GM12878 (cell line): ENCODE data around the gene DDAH1. TPM values are rescaled to one million over a fixed set of nuclear protein-coding genes. Genes with fewer than 3 reads are reported as not detected.

Experiments
- ATAC-seq: fragments of 200-7000 bp; cut with Tn5 transposase; 3 replicates; pipeline ENCODE4 v1.9.1; 2020; ENCODE audit warnings: mild to moderate bottlenecking, moderate library complexity
- BruUV-seq: library from RNA; stranded (reverse); fragments of 400-500 nt; replicated peaks from 2 replicates; lab custom pipeline; 2021; lab: Mats Ljungman, UMichigan
- CTCF ChIA-PET: fragments of 300-600 bp; sonication (Branson Sonifier 250); formaldehyde crosslinking; extraction: SDS; loops from one replicate; lab custom pipeline; 2021; ENCODE audit warnings: inconsistent platforms; lab: Yijun Ruan, JAX
- POLR2A ChIA-PET: fragments of 350-600 bp; formaldehyde crosslinking; extraction: SDS; loops from one replicate; lab custom pipeline; 2021; ENCODE audit warnings: inconsistent platforms; lab: Charles Lee
- RAD21 ChIA-PET: fragments of 300-600 bp; sonication (Branson Sonifier 250); formaldehyde crosslinking; loops from one replicate; lab custom pipeline; 2023; ENCODE audit warnings: antibody characterized with exemption; ENCODE audit not compliant: unreplicated experiment; lab: Charles Lee
- SMC1A ChIA-PET: fragments of 300-600 bp; sonication (Branson Sonifier 250); formaldehyde crosslinking; loops from one replicate; lab custom pipeline; 2023; ENCODE audit not compliant: unreplicated experiment, uncharacterized antibody; lab: Charles Lee
- DNase-seq: peaks from one replicate; pipeline ENCODE4 v3.0.0-alpha.2; 2011; ENCODE audit warnings: low read depth, low spot score
- FAIRE-seq: peaks from 3 replicates; lab custom pipeline; 2011; peaks lifted over from hg19 to GRCh38; lab: Jason Lieb, UNC
- H2AFZ ChIP-seq: 2 replicates; pipeline ENCODE4 v1.6.0; 2011; ENCODE audit warnings: low read depth, low read length, control low read depth; ENCODE audit not compliant: control insufficient read depth
- H3K27ac ChIP-seq: 2 replicates; pipeline ENCODE4 v1.5.1; 2011; ENCODE audit warnings: control low read depth; ENCODE audit not compliant: control insufficient read depth, insufficient read depth
- H3K27me3 ChIP-seq, 2 experiments: replicated peaks in 1 of 2; 2 replicates each; pipeline versions ENCODE4 v1.6.0 to v1.6.1; 2011; ENCODE audit warnings: low read length in 1 of 2; ENCODE audit not compliant: control insufficient read depth in 2 of 2, insufficient read depth in 2 of 2
- H3K36me3 ChIP-seq, 2 experiments: 2 replicates each; pipeline ENCODE4 v1.5.1; 2011; ENCODE audit warnings: low read length in 1 of 2; ENCODE audit not compliant: control insufficient read depth in 2 of 2, insufficient read depth in 2 of 2
- H3K4me1 ChIP-seq: 2 replicates; pipeline ENCODE4 v1.6.1; 2011; ENCODE audit warnings: mild to moderate bottlenecking, low read length, moderate library complexity, mixed read lengths; ENCODE audit not compliant: control insufficient read depth, insufficient read depth
- H3K4me2 ChIP-seq: 2 replicates; pipeline ENCODE4 v1.6.0; 2011; ENCODE audit warnings: control low read depth; ENCODE audit not compliant: control insufficient read depth, insufficient read depth
- H3K4me3 ChIP-seq: fragments of 200-600 bp; sonication (generic); 2 replicates; pipeline ENCODE4 v1.5.1; 2016
- H3K79me2 ChIP-seq: 2 replicates; pipeline ENCODE4 v1.6.0; 2011; ENCODE audit warnings: low read length; ENCODE audit not compliant: control insufficient read depth, insufficient read depth
- H3K9ac ChIP-seq: 2 replicates; pipeline ENCODE4 v1.8.0; 2011; ENCODE audit warnings: low read length, control low read depth, mixed read lengths; ENCODE audit not compliant: control insufficient read depth, insufficient read depth
- H3K9me3 ChIP-seq: replicated peaks from 3 replicates; pipeline ENCODE4 v1.5.1; 2011; ENCODE audit warnings: mild to moderate bottlenecking, low read length; ENCODE audit not compliant: control insufficient read depth, insufficient read depth
- H4K20me1 ChIP-seq: 2 replicates; pipeline ENCODE4 v1.6.0; 2011; ENCODE audit not compliant: control insufficient read depth, insufficient read depth
- BRCA1 ChIP-seq: IDR thresholded peaks from 2 replicates; pipeline ENCODE4 v1.6.1; 2011; ENCODE audit warnings: low read depth, low read length, improper control_type of control experiment
- EP300 ChIP-seq, 2 experiments: fragments of 150-350 bp in 1 of 2; IDR thresholded peaks; 2 replicates each; pipeline ENCODE4 v1.6.1; 2011 to 2012; ENCODE audit warnings: low read depth in 2 of 2, low read length in 2 of 2, borderline replicate concordance in 1 of 2, improper control_type of control experiment in 1 of 2, inconsistent platforms in 1 of 2; ENCODE audit not compliant: control insufficient read depth in 1 of 2
- HCFC1 ChIP-seq: fragments of 150-350 bp; IDR thresholded peaks from 2 replicates; pipeline ENCODE4 v1.6.1; 2014; ENCODE audit warnings: low read length
- HDGF ChIP-seq: fragments of 450-650 bp; IDR thresholded peaks from 2 replicates; pipeline ENCODE4 v1.6.1; 2016; ENCODE audit warnings: antibody characterized with exemption
- KAT2A ChIP-seq: conservative IDR thresholded peaks from 2 replicates; pipeline ENCODE4 v1.6.1; 2011; ENCODE audit warnings: low read depth, low read length; ENCODE audit not compliant: control insufficient read depth
- NFIC ChIP-seq: IDR thresholded peaks from 2 replicates; pipeline ENCODE4 v1.6.1; 2012; ENCODE audit warnings: low read depth, mild to moderate bottlenecking, inconsistent platforms, low read length, moderate library complexity
- RCOR1 ChIP-seq: conservative IDR thresholded peaks from 2 replicates; pipeline ENCODE4 v1.6.1; 2012; ENCODE audit warnings: low read depth, low read length, improper control_type of control experiment
- TBL1XR1 ChIP-seq: IDR thresholded peaks from 2 replicates; pipeline ENCODE4 v1.6.1; 2012; ENCODE audit warnings: low read depth, low read length, improper control_type of control experiment
- WGBS: methylation state at CpG from one replicate; pipeline ENCODE4 v1.1.6; 2016; ENCODE audit warnings: low lambda C conversion rate; ENCODE audit not compliant: insufficient replicate concordance, insufficient coverage; ENCODE audit errors: missing lambda C conversion rate; 5-methylcytosine and 5-hydroxymethylcytosine counted together
- in situ Hi-C: fragments of 300-500 bp; cut with MboI; formaldehyde crosslinking; loops from 9 replicates; pipeline ENCODE4 v1.14.3; 2018; ENCODE audit warnings: mixed read lengths
- intact Hi-C: fragments of 100-400 bp; cut with micrococcal nuclease; formaldehyde crosslinking; loops from one replicate; pipeline ENCODE4 v1.14.2; 2022; ENCODE audit not compliant: unreplicated experiment
- polyA plus RNA-seq, 11 experiments: library from polyadenylated mRNA; depleted of rRNA in 4 of 11; unstranded in 6 of 11; stranded (reverse) in 5 of 11; fragments of >200 nt; fragmentation: Nextera tagmentation in 4 of 11; fragmentation: Illumina TruSeq in 1 of 11; extraction: Ambion mirVana in 4 of 11; extraction: Trizol in 1 of 11; gene quantifications; 1 replicate in 1 of 11; 2 replicates in 10 of 11; pipeline versions ENCODE4 v1.2.1 to v1.2.3, GENCODE V29; 2011 to 2016; ENCODE audit warnings: inconsistent platforms in 2 of 11, missing spikeins in 2 of 11, low read depth in 1 of 11
- total RNA-seq, 4 experiments: library from RNA; depleted of rRNA in 3 of 4; stranded (reverse); fragments of >200 nt in 3 of 4; fragmentation: Illumina TruSeq in 1 of 4; extraction: Trizol in 1 of 4; gene quantifications; 2 replicates each; pipeline versions ENCODE4 v1.2.1 to v1.2.3, GENCODE V29; 2013 to 2021
- TF ChIP-seq, protein P1 (sequence below): IDR thresholded peaks from 2 replicates; pipeline ENCODE4 v1.6.1; 2012; ENCODE audit warnings: improper control_type of control experiment, low read depth, low read length; ENCODE audit not compliant: insufficient replicate concordance

The DDAH1 gene
- total and polyA plus RNA-seq, 10 of the 15 experiments (the other 5 are each of a cell fraction or from before 2014, with no cell fraction given), result 0.07 to 0.88 (median 0.27) TPM; not detected in 6

DNA sequence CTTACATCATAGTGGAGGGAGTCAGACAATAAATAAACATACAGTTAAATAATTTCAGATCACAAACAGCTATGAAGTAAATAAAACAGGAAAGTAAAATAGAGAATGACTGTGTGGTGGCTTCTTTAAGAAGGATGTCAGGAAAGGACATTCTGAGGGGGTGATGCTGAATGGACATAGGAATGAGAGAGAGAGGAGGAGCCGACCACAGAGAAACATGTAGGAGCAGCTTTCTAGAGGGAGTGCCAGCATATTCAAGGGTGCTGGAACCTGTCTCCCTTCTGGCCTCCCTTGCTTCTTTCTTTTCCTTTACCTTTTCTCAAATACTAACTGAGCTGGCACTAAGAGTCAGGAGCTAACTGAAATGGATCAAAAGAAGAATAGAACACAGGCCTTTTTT, 168.0 kb downstream of the DDAH1 start:
- ChIA-PET SMC1A (interaction anchor here (0.6 to 1.3 kb wide), 3 partner anchors 16 to 128 kb away, joined by 3 to 9 read pairs (median 3); partner anchors contain the start of gene BCL10), CTCF (interaction anchor here (0.9 to 3.4 kb wide), 5 partner anchors 11 to 723 kb away, joined by 3 to 13 read pairs (median 3); partner anchors contain the start of genes BCL10, C1orf52 and CTBS), POLR2A (interaction anchor here (1.8 kb wide), 1 partner anchor 20 kb away, joined by 11 read pairs; the partner anchor contains the start of gene BCL10), RAD21 (interaction anchor here (1.3 kb wide), 1 partner anchor 352 kb away, joined by 3 read pairs; no protein-coding TSS in a partner anchor)
- Histone ChIP-seq H3K36me3 (no peaks in the 10 kb centered on the region), H3K4me1 (peaks cover 6% of the 10 kb centered on the region), H2AFZ (no peak overlapping the region), H3K4me2 (no peak overlapping the region), H3K27ac (no peak overlapping the region), H3K79me2 (no peaks in the 10 kb centered on the region), H3K9ac (no peak overlapping the region), H3K27me3 (no peaks in the 10 kb centered on the region), H4K20me1 (no peaks in the 10 kb centered on the region), H3K9me3 (no peaks in the 10 kb centered on the region), H3K4me3 (no peak overlapping the region)
- ATAC-seq (no peak), DNase-seq (no peak), FAIRE-seq (no peak)
- in situ Hi-C loops, result no loop called here
- no peak for TF ChIP-seq RCOR1
- no TSS peak for BruUV-seq
- intact Hi-C loops, result no loop called here
- WGBS, result 91% methylated on average over 1 of the region's 1 CpG

DNA sequence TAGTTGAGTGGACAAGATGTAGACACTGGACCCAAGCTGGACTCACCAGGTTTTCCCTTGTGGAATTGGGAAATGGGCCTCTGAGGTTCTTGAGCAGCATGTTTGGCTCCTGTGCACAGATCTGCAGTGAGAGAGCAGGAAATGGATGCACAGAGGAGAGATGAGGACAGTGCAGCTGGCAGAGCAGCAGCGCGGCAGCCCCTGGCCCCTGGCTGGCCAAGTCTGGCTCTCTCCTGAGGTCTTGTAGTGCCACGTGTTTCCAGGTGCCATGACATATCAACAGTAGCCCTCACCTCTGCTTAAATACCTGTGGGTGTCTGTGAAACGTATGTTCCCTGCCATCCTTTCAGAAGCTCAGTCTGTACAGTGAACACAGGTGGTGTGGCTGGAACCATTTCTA, 169.3 kb downstream of the DDAH1 start:
- Histone ChIP-seq H3K4me3 (no peak overlapping the region), H4K20me1 (no peaks in the 10 kb centered on the region), H3K4me1 (peaks cover 6% of the 10 kb centered on the region), H2AFZ (no peak overlapping the region), H3K79me2 (no peaks in the 10 kb centered on the region), H3K27ac (no peak overlapping the region), H3K9me3 (no peaks in the 10 kb centered on the region), H3K4me2 (no peak overlapping the region), H3K36me3 (no peaks in the 10 kb centered on the region), H3K9ac (no peak overlapping the region), H3K27me3 (no peaks in the 10 kb centered on the region)
- FAIRE-seq, result no peak
- ChIA-PET RAD21 (interaction anchor here (0.7 kb wide), 2 partner anchors 578 to 712 kb away, joined by 3 read pairs; no protein-coding TSS in a partner anchor), POLR2A (interaction anchor here (0.6 to 0.7 kb wide), 2 partner anchors 43 to 373 kb away, joined by 4 to 5 read pairs; no protein-coding TSS in a partner anchor), SMC1A (no interaction called here), CTCF (interaction anchor here (0.7 to 3.4 kb wide), 3 partner anchors 19 to 352 kb away, joined by 3 to 13 read pairs (median 3); partner anchors contain the start of gene BCL10)
- DNase-seq, result no peak
- WGBS, result 86% methylated on average over 4 of the region's 4 CpGs
- in situ Hi-C loops (no loop called here), intact Hi-C loops (no loop called here)
- no TSS peak for BruUV-seq
- no peak for ATAC-seq
- TF ChIP-seq BRCA1 (no peak), EP300 (IDR thresholded peaks at IDR 0.05; ENCODE audit: borderline replicate concordance in 1 of 2, control insufficient read depth in 1 of 2, low read depth in 2 of 2, low read length in 2 of 2) (no peak), KAT2A (no peak), HCFC1 (no peak), NFIC (no peak), TBL1XR1 (no peak), HDGF (no peak)
- TF ChIP-seq, protein P1, sequence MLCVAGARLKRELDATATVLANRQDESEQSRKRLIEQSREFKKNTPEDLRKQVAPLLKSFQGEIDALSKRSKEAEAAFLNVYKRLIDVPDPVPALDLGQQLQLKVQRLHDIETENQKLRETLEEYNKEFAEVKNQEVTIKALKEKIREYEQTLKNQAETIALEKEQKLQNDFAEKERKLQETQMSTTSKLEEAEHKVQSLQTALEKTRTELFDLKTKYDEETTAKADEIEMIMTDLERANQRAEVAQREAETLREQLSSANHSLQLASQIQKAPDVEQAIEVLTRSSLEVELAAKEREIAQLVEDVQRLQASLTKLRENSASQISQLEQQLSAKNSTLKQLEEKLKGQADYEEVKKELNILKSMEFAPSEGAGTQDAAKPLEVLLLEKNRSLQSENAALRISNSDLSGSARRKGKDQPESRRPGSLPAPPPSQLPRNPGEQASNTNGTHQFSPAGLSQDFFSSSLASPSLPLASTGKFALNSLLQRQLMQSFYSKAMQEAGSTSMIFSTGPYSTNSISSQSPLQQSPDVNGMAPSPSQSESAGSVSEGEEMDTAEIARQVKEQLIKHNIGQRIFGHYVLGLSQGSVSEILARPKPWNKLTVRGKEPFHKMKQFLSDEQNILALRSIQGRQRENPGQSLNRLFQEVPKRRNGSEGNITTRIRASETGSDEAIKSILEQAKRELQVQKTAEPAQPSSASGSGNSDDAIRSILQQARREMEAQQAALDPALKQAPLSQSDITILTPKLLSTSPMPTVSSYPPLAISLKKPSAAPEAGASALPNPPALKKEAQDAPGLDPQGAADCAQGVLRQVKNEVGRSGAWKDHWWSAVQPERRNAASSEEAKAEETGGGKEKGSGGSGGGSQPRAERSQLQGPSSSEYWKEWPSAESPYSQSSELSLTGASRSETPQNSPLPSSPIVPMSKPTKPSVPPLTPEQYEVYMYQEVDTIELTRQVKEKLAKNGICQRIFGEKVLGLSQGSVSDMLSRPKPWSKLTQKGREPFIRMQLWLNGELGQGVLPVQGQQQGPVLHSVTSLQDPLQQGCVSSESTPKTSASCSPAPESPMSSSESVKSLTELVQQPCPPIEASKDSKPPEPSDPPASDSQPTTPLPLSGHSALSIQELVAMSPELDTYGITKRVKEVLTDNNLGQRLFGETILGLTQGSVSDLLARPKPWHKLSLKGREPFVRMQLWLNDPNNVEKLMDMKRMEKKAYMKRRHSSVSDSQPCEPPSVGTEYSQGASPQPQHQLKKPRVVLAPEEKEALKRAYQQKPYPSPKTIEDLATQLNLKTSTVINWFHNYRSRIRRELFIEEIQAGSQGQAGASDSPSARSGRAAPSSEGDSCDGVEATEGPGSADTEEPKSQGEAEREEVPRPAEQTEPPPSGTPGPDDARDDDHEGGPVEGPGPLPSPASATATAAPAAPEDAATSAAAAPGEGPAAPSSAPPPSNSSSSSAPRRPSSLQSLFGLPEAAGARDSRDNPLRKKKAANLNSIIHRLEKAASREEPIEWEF, result no peak
